GM21367 (cell line): ENCODE results near the gene LGALS3BP.

Experiments used
- ATAC-seq: cut with Tn5 transposase; IDR thresholded peaks from one replicate; pipeline ENCODE4 v1.9.1; 2021; ENCODE audit not compliant: unreplicated experiment

The LGALS3BP gene

DNA sequence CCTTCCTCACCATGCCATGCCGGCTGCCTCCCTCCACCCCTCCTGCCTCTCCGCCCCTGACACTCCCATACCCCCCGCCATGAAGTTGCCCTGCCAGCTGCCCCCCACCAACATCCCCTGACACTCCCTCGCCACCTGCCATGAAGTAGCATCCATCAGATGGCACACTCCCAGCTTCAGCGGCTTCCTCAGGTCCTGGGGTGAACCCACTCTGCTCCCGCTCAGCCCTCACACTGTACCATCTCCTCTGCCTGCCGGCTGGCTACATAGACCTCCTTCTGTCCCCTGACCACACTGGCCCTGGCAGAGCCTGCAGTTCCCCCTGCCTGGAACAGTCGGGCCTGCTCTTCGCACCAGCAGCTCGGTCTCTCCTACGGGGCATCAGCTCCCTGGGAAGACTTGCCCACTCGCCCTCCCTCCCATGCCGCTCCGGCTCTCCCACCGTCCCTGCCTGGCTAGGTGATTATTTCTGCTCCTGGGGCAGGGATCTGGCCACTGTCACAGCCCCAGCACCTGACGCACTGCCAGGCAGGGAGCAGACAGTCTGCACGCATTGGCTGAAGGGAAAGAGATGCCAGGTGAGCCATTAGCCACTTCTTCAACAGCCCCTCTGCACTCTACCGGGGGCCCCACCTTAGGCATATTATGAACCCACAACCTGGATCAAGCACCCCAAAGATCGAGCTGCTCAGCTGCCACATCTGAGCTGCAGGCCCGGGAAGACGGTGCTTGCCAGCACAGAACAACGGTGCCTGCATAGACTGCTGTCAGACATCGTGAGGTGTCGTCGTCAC lies 20.9 kb upstream of the LGALS3BP start:
- ATAC-seq = no peak

DNA sequence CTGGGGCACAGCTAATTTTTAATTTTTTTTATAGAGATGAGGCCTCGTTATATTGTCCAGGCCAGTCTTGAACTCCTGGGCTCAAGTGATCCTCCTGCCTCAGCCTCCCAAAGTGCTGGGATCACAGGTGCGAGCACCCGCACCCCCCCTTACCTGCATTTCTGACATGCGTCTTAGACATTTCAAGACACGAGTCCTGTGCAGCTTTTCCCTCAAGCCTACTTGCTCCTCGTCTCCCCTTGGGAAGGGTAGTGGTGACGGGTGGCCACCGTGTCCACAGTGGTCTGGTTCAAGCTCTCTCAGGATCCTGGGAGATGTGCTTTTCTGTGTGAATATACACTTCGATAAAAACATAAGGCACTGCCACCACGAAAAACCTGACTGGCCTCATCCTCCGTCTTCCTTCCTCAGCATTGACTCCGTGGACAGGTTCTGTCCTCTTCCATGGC lies 20.2 kb upstream of the LGALS3BP start:
- no peak for ATAC-seq

DNA sequence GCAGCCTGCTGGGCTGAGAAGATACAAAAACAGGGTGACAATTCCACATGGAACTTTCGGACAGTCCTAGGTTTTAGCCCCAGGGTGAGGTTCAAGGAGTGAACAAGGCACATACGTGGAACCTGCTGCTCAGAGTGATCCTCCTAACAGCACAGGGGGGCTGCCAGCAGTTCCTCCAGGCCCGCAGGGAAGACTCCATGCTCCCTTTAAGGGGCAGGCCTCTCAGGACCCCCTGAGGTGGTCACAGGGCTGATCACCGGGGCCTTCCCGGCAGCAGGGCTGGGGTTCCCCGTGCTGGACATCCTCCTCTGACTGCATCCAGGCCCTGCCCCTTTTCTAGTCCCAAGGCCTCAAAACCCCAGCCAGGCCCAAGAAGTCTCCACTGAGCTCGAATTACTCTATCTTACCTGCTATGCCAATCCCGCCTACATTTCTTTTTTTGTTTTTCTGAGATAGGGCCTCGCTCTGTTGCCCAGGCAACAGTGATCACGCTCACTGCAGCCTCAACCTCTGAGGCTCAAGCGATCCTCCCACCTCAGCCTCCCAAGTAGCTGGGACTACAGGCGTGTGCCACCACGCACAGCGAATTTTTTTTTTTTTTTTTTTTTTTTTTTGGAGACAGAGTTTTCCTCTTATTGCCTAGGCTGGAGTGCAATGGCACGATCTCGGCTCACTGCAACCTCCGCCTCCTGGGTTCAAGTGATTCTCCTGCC lies 19.5 kb upstream of the LGALS3BP start:
- no peak for ATAC-seq

DNA sequence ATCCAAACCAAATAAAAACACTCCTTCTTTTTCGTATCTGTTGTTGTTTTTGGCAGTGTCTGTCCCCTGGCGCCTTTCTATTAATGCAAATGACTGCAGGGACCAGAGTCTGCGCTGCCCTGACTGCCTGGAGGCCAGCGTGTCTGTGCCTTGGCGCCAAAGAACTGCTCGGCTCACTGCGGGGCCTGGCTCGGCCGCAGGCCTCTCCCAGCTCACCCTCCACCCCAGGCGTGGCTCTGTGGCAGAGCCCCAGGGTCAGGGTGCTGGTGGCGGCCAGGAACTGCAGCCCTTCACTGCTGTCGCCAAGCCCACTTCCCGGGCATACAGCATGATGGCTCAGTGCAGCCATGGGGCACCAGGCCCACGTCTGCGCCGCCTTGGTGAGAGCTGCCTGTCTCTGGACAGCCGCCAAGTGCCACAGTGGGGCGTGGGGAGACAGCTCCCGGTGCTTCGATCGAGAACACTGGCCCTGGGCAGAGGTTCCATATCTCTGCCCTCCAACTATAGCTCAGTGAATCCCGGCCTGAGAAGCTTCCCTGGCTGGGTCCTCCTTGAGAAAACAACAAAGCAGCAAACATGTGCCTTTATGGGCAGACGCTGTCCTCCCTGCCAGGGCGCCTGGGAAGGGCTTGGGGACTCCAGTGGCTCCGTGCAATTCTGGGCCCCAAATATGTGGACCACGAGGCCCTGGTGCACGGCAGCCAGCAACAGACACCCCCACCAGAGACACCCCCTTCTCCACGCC lies 18.8 kb upstream of the LGALS3BP start:
- no peak for ATAC-seq

DNA sequence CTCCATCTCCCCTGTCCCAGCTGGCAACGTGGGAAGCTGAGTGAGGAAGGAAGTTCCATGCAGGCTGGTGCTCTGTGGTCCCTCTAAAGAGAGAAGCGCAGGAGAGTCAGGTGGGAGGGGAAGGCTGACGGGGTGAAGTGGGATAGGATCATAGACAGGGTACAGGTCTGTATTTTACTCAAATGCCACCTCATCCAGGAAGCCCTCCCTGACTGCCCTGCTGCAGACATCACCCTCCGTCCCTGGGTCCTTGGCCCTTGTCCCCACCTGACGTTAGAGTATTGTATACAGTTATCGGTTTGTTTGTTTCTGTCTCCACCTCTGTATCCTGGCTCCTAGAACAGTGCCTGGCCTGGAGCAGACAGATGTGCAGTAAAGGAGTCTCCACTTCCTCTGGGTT lies 18.2 kb upstream of the LGALS3BP start:
- ATAC-seq = no peak

DNA sequence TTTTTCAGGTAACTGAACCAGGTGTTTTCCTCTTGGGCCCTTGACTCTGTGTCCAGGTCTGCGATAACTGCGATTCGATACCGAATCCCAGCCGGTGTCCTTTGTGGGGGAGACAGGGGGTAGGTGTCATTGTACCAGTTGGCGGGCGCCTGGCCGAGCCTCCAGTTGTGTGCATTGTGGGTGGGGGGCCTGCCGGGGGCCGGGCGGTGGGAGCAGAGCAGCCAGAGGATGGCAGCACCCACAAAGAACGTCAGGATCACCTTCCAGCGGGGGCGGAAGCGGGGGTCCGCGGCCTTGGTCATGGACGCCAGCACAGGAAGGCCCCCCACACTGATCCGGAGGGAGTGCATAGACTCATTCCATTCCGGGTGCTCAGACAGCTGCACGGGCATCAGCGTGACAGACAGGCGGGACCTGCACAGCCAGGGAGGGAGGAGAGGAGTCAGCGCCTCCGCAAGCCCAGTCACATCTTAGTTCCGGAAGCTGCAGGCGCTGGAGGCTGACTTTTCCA lies 17.6 kb upstream of the LGALS3BP start:
- no peak for ATAC-seq

DNA sequence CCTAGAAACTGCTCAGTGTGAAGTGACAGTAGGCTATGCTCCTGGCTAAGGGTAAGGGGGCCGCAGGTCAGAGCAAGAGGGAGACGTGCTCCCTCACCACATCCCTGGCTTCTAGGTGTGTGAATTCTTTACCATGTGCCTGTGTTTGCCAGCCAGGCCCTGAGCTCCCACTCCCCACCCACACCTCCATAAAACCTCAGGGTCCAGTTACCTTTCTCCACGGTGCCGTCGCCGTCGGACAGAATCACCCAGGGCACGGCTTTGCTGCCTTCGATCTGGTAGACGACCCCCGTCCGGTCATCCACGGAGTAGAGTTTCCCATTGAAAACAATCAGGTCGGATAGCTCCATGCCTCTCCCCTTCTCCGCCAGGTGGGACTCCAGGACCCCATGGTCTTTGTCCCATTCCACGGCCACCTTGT lies 17.1 kb upstream of the LGALS3BP start:
- ATAC-seq = no peak

DNA sequence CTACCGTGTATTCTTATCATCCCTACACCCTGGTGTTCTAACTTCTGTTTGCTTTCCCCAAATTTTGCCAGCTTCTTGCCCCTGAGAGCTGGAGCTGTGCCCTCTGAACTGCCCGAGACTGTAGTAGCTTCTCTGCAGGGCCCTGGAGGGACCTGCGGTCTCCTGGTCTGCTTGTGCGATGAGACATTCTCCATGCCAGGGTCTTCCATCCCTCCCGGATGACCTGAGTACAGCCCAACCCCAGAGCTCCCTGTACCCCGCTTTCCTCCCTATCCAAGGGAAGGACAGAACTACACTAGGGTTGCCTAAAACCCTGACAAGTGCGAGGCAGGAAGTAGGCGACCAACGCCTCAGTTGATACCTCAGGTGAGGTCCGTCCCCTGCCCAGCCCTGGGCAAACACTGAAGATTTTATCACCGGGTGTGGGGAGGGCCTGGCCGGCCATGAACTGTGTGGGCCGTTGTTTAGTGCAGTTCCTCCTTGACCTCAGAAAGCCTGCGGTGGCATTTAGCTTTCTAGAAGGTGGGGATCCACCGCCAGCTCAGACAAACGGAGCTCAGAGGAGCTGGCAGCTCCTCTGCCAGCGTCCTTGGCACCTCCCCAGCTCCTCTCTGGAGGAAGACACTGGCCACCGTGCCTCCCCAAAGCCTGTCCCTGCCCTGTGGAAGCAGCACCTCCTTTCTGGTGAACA lies 16.2 kb upstream of the LGALS3BP start:
- no peak for ATAC-seq

DNA sequence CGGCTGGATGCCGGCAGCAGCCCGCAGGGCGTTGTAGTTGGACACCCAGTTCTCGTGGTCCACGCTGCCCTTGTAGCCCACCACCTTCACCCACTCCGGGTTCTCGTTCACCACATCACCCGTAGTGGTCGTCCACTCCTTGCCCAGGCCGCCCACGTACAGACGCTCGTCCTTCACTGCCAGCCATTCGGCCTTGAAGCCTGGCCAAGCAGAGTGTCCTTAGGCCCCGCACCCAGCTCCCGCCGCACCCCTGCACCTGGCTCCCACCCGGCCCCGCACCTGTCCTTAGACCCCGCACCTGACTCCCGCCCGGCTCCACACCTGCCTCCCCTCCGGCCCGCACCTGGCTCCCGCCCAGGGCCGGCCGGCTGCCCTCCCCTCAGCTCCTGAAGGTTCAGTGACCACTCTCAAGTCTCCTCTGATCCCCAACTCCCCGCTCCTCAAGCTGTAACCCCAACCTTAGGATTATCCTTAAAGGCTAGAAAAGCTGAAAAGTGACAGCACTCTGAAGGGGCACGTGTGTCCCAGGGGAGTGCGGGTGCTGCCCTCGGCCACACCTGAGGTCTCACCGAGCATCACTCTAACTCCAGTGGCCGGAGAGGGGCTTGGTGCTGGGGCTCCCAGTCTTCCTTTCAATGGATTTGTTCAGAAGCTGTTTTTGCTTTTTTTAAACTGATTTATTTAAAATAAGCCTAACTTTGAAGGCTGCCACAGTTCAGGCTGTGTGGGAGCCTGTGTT lies 15.5 kb upstream of the LGALS3BP start:
- no peak for ATAC-seq

DNA sequence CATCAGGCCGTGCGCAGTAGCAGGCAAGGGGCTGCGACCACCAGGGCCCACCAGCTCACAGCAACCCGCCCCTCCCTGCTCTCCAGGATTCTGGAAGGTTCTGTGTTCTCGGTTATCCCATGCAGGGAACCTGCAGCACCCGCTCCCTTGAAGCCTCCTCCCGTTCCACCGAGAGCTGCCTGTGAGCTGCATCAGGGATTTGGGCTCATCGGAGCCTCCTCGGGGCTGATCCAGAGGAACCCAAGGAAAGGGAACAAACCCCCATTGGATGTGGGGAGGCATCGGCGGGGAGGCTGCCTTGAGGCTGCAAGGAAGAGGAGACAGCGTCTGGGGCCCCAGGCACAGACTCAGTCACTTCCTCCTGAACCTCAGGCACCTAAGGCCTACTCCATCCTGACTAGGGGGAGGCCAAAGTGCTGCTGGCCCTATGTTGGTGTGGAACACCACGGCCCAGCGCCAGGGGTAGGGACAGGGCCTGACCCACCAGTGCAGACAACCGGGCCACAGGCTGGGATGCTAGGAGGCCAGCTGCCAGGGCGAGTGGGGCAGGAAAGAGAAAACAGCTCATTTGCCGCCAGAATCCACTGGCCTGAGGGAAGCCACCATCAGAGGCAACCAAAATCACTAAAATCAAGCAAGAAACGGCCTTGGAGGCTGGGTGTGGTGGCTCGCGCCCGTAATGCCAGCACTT lies 14.4 kb upstream of the LGALS3BP start:
- no peak for ATAC-seq

DNA sequence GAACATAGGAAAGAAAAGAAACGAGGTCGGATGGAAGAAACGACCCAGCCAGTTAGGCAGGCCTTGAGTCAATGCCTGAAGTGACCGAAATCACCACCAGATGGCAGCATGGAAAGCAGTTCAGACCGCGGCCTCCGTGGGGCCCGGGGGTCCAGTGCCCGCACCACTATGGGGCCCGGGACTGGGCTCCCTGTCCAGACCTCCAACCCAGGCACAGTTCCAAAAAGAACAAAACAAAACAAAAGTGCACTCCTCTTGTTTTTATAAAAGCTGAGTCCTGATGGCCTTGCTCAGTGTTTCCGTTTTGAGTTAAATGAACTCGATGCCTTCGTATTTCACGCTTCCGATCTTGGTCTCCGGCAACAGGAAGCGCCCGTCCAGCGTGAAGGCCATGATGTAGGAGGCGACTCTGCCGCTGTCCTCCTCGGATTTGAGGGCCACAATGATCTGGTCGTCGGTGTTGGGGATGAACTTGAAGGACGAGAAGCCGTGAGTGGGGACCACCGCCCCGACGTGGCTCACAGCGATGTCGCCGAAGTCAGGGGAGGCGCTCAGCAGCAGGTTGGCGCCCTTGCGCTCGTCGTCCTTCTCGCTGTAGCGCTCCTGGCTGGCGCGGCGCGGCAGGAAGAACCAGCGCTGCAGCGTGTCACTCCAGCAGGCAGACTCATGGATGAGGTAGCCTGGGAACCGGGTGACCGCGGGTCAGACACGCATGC lies 13.7 kb upstream of the LGALS3BP start:
- ATAC-seq = no peak

DNA sequence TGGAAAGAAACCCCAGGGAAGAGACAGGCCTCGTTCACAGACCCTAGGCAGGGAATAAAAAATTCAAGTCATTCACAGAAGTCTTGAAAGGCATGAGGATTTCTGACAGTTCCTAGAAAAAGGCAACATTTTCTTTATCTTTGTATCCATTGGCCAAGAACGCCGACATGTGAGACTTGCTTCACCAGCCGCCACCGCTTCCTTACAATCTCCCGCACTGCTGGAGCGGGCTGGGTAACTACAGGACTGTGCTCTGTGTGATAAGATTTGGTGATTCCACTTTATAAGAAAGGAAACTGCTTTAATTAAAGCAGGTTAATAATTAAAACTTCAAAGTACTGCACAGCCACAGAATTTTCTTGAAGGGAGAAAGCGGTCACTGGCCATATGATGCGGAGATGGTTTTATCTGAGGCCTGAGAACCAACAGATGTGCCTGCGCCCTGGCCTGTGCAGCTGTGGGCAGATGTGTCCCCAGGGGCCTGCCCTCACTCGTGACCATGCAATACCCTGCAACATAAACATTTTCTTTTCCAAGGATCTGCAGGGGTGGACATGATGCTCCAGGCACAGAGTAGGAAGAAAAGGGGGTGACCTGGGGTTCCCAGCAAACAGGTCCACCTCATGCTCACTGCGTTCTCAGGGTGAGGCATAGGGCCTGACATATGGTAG lies 13.0 kb upstream of the LGALS3BP start:
- no peak for ATAC-seq

DNA sequence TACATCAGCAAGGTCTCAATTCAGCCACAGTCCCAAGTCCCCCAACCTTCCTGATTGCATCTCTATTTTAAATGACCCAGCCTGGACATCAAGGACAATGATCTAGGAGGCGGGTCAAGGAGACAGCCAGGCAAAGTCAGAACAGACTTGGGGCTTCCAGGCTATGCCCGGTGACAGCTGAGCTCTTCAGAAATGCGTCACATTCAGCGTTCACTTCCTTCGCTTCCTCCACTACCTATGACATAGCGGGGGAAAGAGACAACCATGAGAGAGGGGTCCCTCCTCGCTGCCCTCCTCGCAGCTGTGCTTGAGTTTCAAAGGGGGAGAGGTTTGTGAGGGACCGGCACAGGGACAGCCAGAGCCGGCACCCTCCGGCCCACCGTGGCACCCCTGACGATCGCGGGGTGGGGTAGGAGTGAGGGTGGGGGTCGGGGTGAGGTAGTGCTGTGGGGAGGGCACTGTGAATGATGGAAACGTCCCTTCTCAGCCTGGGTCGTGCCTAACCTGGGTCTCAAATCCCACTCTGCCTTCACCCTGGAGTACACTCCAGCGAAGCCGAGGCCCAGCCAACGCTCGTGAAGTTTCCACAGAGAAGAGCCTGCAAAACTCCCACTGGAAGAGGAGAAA lies 12.3 kb upstream of the LGALS3BP start:
- no peak for ATAC-seq

DNA sequence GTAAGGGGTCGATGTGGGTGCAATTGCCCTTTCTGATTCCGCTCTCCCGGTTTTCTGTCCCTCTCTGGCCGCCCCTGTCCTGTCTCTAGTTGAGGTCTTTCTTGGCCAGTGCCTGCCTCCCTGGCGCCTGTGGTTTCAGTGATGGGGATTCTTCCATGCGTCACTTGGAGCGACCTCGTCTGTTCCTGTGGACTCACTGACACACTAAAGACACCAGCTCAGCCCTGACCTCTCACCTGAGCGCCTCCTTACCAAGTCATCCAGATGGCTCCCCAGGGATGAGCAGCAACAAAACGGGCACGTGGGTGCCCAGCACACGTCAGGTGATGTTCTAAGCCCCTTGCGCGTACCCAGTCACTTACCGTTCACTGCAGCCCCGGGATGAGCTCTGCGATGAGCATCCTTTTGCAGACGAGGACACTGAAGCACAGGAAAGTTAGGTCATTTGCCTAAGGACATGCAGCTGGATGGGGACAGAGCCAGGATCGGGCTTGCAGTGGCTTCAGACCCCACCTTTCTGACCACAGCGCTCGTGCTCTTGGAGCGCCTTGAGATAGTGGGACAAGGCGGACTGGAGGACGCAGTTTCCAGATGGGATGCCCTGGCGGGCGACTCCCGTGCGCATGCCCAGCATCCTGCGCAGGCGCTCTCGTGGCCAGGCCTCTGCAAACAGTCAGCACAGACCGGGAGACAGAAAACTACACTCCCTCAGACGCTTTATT lies 11.5 kb upstream of the LGALS3BP start:
- no peak for ATAC-seq

DNA sequence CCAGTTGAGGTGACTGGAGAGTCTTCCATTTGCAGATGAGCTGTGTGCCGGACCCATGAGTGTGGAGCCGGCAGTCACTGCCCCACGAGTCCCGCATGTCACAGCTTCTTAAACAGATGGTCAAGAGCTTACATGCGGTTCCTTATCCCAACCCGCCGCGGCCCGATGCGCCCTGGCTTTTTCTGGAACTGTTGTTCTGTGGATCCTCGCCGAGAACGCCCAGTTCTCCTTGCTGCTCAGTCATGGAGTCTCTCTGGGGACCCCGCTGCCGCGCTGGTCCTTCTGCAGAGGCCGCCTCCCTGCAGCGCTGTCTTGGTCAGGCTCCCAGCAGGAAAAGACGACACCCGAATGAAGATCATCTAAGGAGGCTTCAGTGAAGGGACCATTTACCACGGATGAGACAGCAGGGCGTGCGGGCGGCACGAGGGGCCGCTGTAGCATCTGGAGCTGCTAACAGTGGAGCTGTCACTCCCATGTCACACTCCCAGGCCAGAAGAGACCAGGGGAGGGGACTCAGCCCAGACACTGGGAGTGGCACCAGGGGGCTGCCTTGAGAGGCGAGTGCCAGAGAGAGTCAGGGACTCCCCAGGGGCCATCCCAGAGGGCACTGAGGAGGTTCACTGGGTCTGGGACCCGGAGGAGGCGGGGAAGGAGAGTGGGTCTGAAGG lies 10.8 kb upstream of the LGALS3BP start:
- no peak for ATAC-seq

DNA sequence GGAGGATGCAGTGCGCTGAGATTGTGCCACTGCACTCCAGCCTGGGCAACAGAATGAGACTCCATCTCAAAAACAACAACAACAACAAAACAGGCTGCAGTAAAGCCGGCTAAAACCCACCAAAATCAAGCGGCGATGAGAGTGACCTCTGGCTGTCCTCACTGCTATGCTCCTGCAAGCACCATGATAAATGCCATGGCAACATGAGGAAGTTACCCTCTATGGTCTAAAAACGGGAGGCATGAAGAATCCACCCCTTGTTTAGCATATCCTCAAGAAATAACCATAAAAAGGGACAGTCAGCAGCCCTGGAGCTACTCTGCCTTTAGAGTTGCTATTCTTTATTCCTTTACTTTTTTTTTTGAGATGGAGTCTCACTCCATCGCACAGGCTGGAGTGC lies 8.4 kb upstream of the LGALS3BP start:
- ATAC-seq = no peak
